ENCODE results near the gene TACR1.

GRCh38 chr2:75224636-75225094 lies 25.3 kb upstream of the TACR1 start:
- no peak for TF ChIP-seq EZH2 (IDR thresholded peaks at IDR 0.05; ENCODE audit: borderline replicate concordance, insufficient read depth, low read depth, low read length, poor library complexity, severe bottlenecking)
- no peak for TF ChIP-seq CTCF (IDR thresholded peaks at IDR 0.05)

All from B cell (primary cell).